HG03354 (cell line): ENCODE data around the gene ANO4.
"Not testable (repeated sequence)": the region's sequence is repeated elsewhere in the genome, so short reads cannot be mapped to it uniquely, and the experiment has no call there.

Source experiments
- ATAC-seq: cut with Tn5 transposase; IDR thresholded peaks from one replicate; pipeline ENCODE4 v1.9.1; 2021; ENCODE audit warnings: mild to moderate bottlenecking; ENCODE audit not compliant: unreplicated experiment, poor library complexity, severe bottlenecking

Gene ANO4

DNA sequence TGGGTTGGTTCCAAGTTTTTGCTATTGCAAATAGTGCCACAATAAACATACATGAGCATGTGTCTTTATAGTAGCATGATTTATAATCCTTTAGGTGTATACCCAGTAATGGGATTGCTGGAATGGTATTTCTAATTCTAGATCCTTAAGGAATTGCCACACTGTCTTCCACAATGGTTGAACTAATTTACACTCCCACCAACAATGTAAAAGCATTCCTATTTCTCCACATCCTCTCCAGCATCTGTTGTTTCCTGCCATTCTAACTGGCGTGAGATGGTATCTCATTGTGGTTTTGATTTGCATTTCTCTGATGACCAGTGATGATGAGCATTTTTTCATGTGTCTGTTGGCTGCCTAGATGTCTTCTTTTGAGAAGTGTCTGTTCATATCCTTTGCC is 139.0 kb downstream of the ANO4 start:
- ATAC-seq, result not testable (repeated sequence)

DNA sequence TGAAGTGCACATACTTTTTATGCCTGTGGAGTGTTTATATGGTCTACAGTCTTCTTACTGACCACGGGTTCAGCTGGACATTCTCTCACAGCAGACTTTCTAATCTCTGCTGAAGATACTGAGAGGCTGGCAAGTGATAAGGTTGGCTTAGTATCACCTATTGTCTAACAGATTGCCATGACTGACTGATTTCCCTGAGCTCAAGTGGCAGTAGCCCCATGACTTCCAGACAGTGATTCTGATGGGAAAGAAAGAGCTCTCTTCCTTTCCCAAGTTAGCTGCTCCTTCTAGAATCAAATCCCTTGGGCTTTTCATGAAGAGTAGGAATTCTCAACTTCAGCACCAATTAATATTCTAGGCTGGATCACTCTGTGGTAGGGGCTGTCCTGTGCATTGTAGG is 141.4 kb downstream of the ANO4 start:
- no peak for ATAC-seq

DNA sequence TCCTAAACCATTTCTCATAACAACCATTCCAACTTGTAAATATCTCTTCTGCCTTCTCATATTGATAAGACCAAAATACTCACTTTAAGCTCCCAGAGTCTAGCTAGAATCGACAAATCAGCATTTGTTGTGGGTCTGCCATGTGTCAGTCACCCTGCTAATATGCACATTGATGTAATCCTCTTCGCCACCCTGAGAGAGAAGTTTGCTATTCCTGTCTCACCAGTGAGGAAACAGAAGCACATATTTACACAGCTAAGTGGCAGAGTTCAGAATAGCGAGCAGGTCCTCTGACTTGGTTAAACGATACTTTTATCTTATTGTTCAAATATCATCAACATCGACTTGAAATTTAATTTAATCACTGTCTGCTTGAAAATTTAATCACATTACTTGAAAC is 142.1 kb downstream of the ANO4 start:
- ATAC-seq, result no peak

DNA sequence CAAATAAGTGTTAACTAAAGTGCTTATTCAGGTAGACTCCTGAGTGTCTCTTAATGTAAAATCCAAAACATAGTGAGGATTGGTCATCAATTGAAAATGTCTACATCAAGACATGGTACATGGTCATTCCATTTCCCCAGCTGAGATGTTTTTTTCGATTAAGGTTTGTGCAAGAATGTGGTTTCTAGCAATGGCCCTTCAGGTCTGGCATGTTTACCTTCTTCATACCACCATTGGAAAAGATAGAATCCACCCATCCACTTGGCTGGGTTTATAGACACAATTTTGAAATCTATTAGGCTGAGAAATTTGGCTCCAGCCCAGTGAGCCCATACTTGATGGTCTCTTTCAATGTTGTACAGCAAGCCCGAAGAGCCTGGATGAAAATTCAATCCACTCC is 145.9 kb downstream of the ANO4 start:
- ATAC-seq, result no peak

DNA sequence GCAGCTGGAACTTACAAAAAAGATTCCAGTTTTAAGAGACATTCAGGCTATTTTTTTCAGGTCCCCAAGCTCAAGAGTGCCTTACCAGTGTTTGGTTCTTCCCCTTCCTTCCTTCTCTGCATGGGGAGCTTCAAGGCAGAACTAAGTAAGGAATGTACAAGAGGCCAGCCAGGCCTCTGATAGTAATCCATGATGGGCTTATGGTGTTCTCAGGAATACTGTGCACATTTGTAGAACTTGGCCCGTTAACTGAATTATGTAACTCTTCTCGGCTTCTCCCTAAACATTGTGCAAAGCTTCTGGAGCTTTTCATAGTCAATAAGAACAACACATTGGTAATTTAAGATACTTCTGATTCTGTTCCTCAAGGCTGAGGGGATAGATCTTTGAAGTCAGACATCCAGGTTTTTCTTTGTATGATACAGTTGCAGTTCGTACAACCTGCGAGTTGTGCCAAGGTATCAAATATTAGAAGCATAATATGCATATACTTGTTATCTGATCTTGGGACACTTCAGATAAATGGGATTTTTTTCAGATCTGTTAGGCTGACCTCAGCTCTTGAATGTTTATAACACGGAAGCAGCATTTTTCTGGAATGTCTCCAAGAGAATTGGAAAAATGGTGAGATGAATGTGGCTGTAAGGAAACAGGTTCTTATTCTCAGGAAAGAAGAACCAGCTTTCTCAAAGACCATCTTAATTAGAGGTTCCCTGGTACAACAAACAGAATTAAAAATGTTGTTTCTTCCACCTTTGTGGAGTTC is 148.6 kb downstream of the ANO4 start:
- ATAC-seq, result no peak

DNA sequence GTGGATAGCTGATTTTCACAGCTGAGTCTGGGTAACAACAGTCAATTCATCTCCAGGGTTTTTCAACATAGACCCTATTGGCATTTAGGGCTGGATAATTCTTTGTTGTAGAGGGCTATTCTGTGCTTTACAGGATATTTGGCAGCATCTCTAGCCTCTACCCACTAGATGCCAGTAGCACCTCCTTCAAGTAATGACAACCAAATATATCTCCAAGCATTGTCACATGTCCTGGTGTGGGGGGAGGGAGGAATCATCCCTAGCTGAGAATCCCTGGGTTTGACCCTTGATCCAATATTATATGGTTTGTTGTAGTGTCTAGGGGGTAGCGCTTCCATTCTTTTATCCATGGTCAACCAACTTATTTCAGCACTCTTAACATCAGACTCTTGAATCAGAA is 157.2 kb downstream of the ANO4 start:
- no peak for ATAC-seq

DNA sequence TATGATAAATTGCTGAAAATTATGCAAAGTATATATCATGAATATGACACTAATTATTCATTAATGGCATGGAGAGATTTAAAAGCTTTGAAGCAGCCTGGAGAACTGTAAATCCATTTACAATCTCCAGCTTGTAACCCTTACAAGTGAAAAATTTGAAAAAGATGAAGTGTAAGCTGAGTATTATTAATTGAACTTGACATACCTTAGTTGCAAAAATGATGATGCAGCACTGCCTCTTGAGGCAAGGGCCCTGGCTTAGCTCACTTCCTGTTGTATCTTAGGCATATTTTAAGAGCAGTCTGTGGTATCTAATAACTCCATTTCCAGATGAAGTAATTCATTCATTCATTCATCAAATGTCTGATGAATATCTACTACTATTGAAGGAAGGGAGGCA is 158.6 kb downstream of the ANO4 start:
- no peak for ATAC-seq

DNA sequence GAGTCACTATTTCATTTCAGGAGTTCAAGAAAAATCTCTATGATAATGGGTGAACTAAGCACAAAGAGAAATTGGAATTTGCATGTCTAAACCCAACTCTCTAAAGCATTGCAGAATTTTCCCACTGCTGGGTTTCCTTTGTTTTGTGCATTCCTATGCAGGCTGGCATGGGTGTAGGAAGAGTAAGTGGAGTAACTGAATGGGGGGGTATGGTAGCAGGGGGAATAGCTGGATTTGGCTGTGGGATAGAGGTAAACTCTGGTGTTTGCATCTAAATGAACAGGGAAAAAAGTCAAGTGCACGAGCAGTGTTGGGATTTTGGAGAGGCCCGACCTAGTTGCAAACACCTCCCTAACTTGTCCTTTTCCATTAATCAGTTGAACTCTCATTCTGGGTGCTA is 159.1 kb downstream of the ANO4 start:
- ATAC-seq, result no peak

DNA sequence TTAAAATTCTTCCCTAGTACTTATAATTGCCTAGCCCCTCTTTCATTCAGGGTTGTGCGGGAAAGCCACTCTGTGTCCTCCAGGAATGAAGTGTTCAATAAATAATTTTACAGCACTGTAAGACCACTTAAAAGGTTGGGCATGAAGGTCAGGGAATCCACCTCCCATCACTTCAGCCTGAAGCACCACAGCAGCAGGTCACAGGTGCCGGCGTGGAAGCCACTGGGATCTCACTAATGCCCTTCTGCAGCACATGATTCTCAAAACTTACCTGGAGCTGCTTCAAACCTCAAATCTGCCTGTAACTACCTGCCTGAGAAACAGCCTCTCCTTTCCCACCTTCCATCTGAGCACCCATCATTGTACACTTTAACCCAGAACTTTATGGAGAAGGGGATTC is 159.5 kb downstream of the ANO4 start:
- no peak for ATAC-seq

DNA sequence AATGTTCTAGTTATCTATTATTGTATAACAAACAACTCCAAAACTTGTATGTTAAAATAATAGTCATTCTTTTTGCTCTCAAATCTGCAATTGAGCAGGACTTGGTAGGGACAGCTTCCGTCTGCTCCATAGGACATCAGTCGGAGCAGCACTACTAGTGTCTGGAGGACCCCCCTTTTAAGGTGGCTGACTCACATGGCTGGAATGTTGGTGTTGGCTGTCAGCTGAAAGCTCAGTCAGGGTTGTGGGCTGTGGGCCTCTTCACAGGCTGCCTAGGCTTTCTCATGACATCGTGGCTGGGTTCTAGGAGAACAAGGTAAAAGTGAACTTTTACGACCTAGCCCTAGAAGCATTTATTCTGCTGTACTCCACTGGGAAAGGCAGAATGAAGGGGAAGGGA is 160.6 kb downstream of the ANO4 start:
- no peak for ATAC-seq

DNA sequence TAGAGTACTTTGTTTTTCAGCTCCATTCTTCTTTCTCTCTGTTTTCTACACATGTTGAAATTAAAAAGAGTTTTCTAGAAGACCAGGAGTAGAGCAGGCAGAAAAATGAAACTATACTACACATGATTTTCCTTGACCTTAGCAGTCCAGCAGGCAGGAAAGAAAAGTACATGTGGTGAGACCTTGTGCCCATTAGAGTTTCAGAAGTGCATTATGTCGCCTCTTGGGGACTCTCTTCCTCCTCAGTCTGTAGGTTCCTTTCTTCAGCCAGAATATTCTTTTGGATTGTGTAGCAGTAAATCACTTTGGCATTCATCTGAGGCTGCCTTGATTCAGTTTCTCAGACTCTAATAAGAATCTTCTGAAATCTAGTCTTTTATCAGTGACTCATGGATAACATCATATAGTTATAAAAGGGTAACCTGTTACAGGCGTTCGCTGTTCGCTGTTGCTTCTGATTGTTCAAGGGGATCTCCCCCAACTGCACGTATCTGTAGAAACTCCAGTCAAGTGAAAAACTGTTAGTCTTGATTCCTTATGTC is 161.8 kb downstream of the ANO4 start:
- ATAC-seq, result no peak

DNA sequence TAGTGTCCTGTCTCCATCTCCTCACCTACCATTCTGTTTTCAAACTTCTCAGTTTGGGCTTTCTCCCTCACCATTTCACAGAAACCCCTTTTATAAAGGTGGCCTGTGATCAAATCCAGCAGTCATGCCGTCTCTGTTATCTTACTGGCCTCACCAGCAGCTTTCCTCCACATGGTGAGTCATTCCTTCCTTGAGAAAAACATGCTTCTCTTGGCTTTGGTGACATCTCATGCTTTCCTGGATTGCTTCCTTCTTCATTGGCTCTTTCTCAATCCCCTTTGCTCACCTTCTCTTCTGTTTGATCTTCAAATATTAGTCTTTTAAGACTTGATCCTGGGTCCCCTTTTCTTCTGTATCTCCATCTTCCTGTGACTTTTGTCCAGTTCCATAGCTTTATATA is 164.9 kb downstream of the ANO4 start:
- no peak for ATAC-seq

DNA sequence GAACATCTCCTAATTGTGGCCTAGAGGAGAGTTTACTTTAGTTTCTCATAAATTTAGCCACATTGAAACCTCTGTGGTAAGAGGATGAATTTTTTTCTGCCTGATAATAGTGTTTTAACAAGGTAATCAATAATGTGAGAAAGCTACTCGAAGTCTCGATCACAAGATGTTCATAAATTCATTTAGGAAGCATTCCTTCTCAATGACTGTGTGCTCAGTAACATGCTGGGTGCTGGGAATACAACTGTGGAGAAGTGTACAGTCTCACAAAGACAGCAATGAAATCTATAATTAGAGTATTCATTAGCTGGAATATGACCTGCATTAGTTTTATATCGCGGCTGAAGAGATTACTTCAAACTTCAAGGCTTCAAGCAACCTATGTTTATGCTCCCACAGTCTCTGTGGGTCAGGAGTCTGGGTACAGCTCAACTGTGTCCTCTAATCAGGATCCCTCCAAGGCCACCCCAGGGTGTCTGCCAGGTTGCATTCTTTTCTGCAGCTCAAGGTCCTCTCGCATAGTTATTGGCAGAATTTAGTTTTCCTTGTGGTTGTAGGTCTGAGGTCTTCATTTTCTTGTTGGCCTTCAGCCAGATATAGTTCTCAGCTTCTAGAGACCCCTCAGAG is 167.6 kb downstream of the ANO4 start:
- ATAC-seq, result no peak

DNA sequence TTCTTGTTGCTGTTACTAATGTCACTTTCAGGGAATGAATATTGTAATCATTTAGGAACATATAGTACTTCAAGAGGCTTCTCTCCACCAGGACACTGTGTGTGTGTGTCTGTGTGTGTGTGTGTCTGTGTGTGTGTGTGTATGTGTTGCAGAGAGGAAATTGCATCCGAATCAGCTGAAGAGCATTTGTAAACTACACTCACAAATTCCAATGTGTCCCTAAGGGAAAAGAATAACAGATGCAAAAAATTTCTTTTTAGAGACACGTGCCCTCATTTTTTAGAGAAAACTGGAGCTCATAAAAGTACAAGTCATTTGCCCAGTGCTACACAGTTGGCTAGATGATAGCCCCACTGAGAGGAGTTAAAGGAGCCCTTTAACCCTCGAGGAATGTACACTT is 168.8 kb downstream of the ANO4 start:
- no peak for ATAC-seq

DNA sequence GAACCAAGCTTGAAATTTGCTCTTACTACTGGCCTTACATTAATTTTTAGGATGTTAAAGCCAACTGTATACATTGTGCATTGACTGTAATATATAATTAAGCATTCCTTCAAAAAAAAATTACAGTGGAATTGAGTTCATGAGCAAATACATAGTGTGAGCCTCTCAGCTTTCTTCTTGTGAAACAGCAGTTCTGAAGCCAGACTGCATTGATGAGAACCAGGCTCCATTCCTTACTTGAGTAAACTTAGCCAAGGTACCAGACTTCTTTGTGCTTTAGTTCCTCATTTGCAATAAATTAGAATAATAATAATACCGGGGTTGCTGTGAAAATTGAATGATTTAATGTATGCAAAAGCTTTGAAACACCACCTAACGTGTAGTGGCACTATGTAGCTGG is 169.5 kb downstream of the ANO4 start:
- ATAC-seq, result no peak

DNA sequence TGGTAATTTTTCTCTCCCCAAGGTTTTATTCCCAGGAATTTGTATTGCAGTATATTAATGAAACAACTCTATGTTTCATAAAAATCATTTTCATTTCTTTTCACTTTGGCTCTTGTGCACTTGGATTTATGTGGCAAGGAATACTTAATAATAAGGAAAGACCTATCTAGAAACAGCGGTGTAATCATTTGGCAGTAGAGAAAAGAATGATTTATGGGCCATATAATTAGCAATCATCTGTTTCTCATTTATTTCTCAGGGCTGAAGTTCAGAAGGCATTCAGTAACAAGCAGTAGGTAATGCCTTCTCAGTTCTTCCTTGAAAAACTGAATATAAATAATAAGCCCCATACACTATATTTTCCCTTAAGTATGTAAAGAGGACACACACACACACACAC is 172.6 kb downstream of the ANO4 start:
- no peak for ATAC-seq

DNA sequence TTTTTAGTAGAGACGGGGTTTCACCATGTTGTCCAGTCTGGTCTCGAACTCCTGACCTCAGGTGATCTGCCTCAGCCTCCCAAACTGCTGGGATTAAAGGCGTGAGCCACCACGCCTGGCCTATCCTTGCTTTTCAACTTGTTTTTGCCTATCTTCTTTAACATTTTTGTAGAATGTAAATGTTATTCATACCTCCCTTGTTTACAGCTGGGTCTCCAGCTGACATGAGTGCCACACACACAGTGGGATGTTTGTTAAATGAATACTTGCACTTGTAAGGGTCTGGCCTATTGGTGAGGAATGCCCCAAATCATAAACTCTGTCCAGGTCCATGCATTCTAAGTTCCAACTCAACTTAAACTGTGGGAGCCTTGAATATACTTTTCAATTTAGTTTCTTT is 176.3 kb downstream of the ANO4 start:
- no peak for ATAC-seq

DNA sequence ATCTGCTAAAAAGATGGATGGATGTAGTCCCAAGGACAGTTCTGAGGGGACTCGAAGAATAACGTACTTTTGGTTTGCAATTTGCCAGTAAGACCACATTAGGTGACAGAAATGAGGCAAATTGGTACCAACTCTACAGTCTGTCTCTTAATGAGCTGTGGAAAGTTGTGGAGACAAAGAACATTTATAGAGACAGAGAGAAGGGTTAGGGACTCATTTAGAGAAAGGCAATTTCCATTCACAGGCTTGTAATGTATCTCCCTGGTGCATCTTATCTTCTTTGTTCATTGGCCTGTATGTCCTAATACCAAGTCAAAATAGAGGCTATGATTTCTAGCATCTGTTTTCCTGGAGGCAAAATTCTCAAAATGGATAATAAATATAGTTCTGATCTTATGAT is 177.5 kb downstream of the ANO4 start:
- no peak for ATAC-seq

DNA sequence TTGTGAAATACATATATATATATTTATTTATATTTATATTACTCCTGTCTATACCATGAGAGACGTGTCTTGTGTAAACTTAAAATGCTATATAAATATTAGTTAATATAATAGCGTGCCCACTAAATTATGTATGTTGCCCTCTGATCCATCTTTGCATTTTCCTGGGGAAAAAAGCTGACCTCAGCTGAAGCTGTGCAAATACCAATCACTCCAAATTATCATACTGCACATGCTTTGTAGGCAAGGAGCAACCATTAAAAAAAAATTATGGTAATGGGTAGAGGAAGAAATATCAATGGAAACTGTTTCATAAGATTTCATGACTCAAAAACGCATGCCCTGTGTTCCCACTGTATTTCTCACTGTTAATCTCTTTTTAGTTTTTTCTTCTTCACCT is 179.8 kb downstream of the ANO4 start:
- ATAC-seq, result no peak

DNA sequence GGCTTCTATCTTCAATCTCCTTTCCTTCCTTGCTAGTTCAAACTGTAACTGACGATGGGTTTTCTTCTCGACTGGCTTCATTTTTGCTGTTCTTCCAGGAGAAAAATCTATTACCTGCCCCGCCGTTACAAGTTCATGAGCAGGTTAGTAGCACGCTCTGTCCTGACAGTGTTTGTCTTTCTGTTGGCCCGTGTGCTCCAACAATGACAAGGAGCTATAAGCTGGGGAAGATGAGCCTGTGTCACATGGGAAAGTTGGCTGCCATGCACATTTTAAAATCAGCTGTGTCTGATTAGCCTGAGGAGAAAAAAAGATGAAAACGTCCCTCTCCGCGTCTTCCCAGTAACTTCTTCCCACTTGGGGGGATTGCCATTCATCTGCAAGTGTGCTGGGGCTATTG is 180.2 kb downstream of the ANO4 start:
- no peak for ATAC-seq

DNA sequence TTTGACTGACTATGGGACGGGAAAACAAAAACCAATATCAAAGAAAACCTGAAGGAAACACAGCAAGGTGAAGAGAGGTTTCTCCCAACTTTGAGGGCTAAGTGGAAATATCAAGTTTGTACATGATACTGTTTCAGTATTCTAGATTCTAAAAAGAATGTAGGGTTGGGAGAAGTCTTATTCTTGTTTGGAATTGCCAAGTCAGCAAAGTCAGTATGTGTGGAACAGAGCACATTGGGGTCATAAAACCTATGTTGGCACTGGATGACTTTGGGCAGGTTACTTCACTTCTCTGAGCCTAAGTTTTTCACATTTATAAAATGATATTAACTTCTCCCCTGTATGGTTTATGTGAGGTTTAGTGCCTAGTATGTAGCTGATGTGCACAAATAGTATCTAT is 182.2 kb downstream of the ANO4 start:
- ATAC-seq, result no peak

DNA sequence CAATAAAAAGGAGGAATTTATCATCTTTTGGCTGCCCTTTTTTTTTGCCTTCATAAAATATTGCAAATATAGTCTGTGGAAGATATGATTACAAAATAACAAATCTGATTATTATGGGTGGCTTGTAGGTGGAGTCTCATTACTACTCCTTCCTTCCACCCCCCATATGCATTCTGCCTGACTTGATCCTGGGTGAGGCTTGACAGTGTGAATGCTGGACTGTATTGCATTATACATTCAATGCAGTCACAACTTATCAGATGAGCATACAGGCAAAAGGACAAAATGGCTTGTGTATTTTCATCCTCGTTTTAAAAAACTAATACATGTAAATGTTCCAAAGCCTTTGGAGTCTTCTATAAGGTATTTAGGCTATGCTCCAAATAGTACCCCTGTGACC is 186.3 kb downstream of the ANO4 start:
- no peak for ATAC-seq
